ENCODE measurements around the gene MAN1C1.

Gene MAN1C1

GRCh38 chr1:25671929-25672328, 55.3 kb downstream of the MAN1C1 start:
- no peaks in the 10 kb centered on the region for H3K9me3 ChIP-seq (ENCODE audit: insufficient read depth, low read length, severe bottlenecking)
- no peak overlapping the region for H3K27ac ChIP-seq (ENCODE audit: low read length)
- H2AFZ ChIP-seq (ENCODE audit: low read depth, low read length), result no peak overlapping the region
- no peak overlapping the region for H3K9ac ChIP-seq (ENCODE audit: low read depth, low read length)
- H3K36me3 ChIP-seq (ENCODE audit: insufficient read depth, low read length), result no peaks in the 10 kb centered on the region
- ATAC-seq (ENCODE audit: insufficient read depth, low read depth) (no peak), DNase-seq (no peak)
- H3K4me1 ChIP-seq (ENCODE audit: insufficient read depth, low read length), result peaks cover 18% of the 10 kb centered on the region
- no peak overlapping the region for H3K4me2 ChIP-seq (ENCODE audit: insufficient read depth, low read length)
- no peaks in the 10 kb centered on the region for H4K20me1 ChIP-seq (ENCODE audit: insufficient read depth, low read length)
- TF ChIP-seq EZH2 (IDR thresholded peaks at IDR 0.05; ENCODE audit: borderline replicate concordance, low read depth, low read length, severe bottlenecking) (no peak), CTCF (IDR thresholded peaks at IDR 0.05; ENCODE audit: borderline replicate concordance, extremely low read depth, low read length, poor library complexity, severe bottlenecking) (no peak)
- H3K27me3 ChIP-seq (ENCODE audit: insufficient read depth, low read length, poor library complexity), result no peaks in the 10 kb centered on the region
- no peak overlapping the region for H3K4me3 ChIP-seq (ENCODE audit: low read depth in 1 of 2, low read length in 2 of 2)
- no peaks in the 10 kb centered on the region for H3K79me2 ChIP-seq (ENCODE audit: insufficient read depth, low read length)

GRCh38 chr1:25672763-25673409, 56.3 kb downstream of the MAN1C1 start:
- Histone ChIP-seq H3K9ac (ENCODE audit: low read depth, low read length) (no peak overlapping the region), H3K27me3 (ENCODE audit: insufficient read depth, low read length, poor library complexity) (no peaks in the 10 kb centered on the region), H3K79me2 (ENCODE audit: insufficient read depth, low read length) (no peaks in the 10 kb centered on the region), H3K9me3 (ENCODE audit: insufficient read depth, low read length, severe bottlenecking) (no peaks in the 10 kb centered on the region), H2AFZ (ENCODE audit: low read depth, low read length) (no peak overlapping the region), H3K4me2 (ENCODE audit: insufficient read depth, low read length) (no peak overlapping the region), H3K4me3 (ENCODE audit: low read depth in 1 of 2, low read length in 2 of 2) (no peak overlapping the region), H4K20me1 (ENCODE audit: insufficient read depth, low read length) (no peaks in the 10 kb centered on the region), H3K27ac (ENCODE audit: low read length) (no peak overlapping the region), H3K36me3 (ENCODE audit: insufficient read depth, low read length) (no peaks in the 10 kb centered on the region), H3K4me1 (ENCODE audit: insufficient read depth, low read length) (peaks cover 25% of the 10 kb centered on the region)
- no peak for TF ChIP-seq CTCF (IDR thresholded peaks at IDR 0.05; ENCODE audit: borderline replicate concordance, extremely low read depth, low read length, poor library complexity, severe bottlenecking)
- TF ChIP-seq EZH2 (IDR thresholded peaks at IDR 0.05; ENCODE audit: borderline replicate concordance, low read depth, low read length, severe bottlenecking), result no peak
- DNase-seq (no peak), ATAC-seq (ENCODE audit: insufficient read depth, low read depth) (no peak)

- no peaks in the 10 kb centered on the region for H4K20me1 ChIP-seq (ENCODE audit: insufficient read depth, low read length)
- peaks cover 30% of the 10 kb centered on the region for H3K4me1 ChIP-seq (ENCODE audit: insufficient read depth, low read length)
Measured at GRCh38 chr1:25673456-25673855, 56.9 kb downstream of the MAN1C1 start.

More at GRCh38 chr1:25673456-25673855, 56.9 kb downstream of the MAN1C1 start:
- H3K9ac ChIP-seq (ENCODE audit: low read depth, low read length), result no peak overlapping the region
- no peaks in the 10 kb centered on the region for H3K27me3 ChIP-seq (ENCODE audit: insufficient read depth, low read length, poor library complexity)
- DNase-seq (no peak), ATAC-seq (ENCODE audit: insufficient read depth, low read depth) (no peak)
- H3K9me3 ChIP-seq (ENCODE audit: insufficient read depth, low read length, severe bottlenecking), result no peaks in the 10 kb centered on the region
- no peaks in the 10 kb centered on the region for H3K36me3 ChIP-seq (ENCODE audit: insufficient read depth, low read length)
- H3K4me2 ChIP-seq (ENCODE audit: insufficient read depth, low read length), result no peak overlapping the region
- H3K4me3 ChIP-seq (ENCODE audit: low read depth in 1 of 2, low read length in 2 of 2), result no peak overlapping the region
- TF ChIP-seq CTCF (IDR thresholded peaks at IDR 0.05; ENCODE audit: borderline replicate concordance, extremely low read depth, low read length, poor library complexity, severe bottlenecking) (no peak), EZH2 (IDR thresholded peaks at IDR 0.05; ENCODE audit: borderline replicate concordance, low read depth, low read length, severe bottlenecking) (no peak)
- H2AFZ ChIP-seq (ENCODE audit: low read depth, low read length), result no peak overlapping the region
- H3K27ac ChIP-seq (ENCODE audit: low read length), result no peak overlapping the region
- no peaks in the 10 kb centered on the region for H3K79me2 ChIP-seq (ENCODE audit: insufficient read depth, low read length)
